Liver (tissue), 9 donors: ENCODE data around the gene FTO. TPM values are rescaled to one million over a fixed set of nuclear protein-coding genes. Genes with fewer than 3 reads are reported as not detected.

Experiments used
- DNase-seq: peaks from one replicate; pipeline ENCODE4 v3.0.0-alpha.2; 2017; ENCODE audit warnings: low spot score
- H3K27ac ChIP-seq, 2 donors: one replicate each; pipeline ENCODE4 v1.7.0; 2013; ENCODE audit warnings: inconsistent platforms in 2 of 2, low read length in 2 of 2, control low read depth in 1 of 2, low read depth in 1 of 2, mild to moderate bottlenecking in 1 of 2
- H3K27me3 ChIP-seq, 4 donors: one replicate each; pipeline versions ENCODE4 v1.6.1 to v1.7.0; 2013; ENCODE audit warnings: low read length in 3 of 4, inconsistent platforms in 1 of 4, mild to moderate bottlenecking in 1 of 4, moderate library complexity in 1 of 4; ENCODE audit not compliant: control insufficient read depth in 4 of 4, insufficient read depth in 4 of 4
- H3K36me3 ChIP-seq, 4 donors: one replicate each; pipeline versions ENCODE4 v1.6.1 to v1.7.0; 2013; ENCODE audit warnings: low read length in 3 of 4, mild to moderate bottlenecking in 3 of 4, low read depth in 1 of 4, moderate library complexity in 1 of 4; ENCODE audit not compliant: control insufficient read depth in 4 of 4, insufficient read depth in 3 of 4
- H3K4me1 ChIP-seq, 4 donors: one replicate each; pipeline versions ENCODE4 v1.6.1 to v1.7.0; 2013; ENCODE audit warnings: low read length in 3 of 4, mild to moderate bottlenecking in 3 of 4, moderate library complexity in 1 of 4; ENCODE audit not compliant: control insufficient read depth in 4 of 4, insufficient read depth in 4 of 4
- H3K4me3 ChIP-seq, 3 donors: one replicate each; pipeline versions ENCODE4 v1.6.1 to v1.7.0; 2013; ENCODE audit warnings: low read length in 3 of 3, control low read depth in 1 of 3, low read depth in 1 of 3, mild to moderate bottlenecking in 1 of 3
- H3K9ac ChIP-seq, 2 donors: one replicate each; pipeline ENCODE4 v1.7.0; 2013; ENCODE audit warnings: low read length in 2 of 2, mild to moderate bottlenecking in 2 of 2, moderate library complexity in 2 of 2, control low read depth in 1 of 2, low read depth in 1 of 2
- H3K9me3 ChIP-seq, 4 donors: one replicate each; pipeline versions ENCODE4 v1.6.1 to v1.7.0; 2013; ENCODE audit warnings: low read length in 3 of 4; ENCODE audit not compliant: control insufficient read depth in 4 of 4
- EGR1 ChIP-seq, 2 donors: IDR thresholded peaks; 2 replicates each; pipeline ENCODE4 v1.6.1; 2016 to 2018; ENCODE audit warnings: antibody characterized with exemption in 2 of 2, low read depth in 2 of 2
- FOXA1 ChIP-seq: IDR thresholded peaks from 2 replicates; pipeline ENCODE4 v1.6.1; 2016; ENCODE audit warnings: antibody characterized with exemption
- FOXA2 ChIP-seq: IDR thresholded peaks from 2 replicates; pipeline ENCODE4 v1.6.1; 2016; ENCODE audit warnings: antibody characterized with exemption
- GABPA ChIP-seq, 2 donors: IDR thresholded peaks in 1 of 2; conservative IDR thresholded peaks in 1 of 2; 2 replicates each; pipeline ENCODE4 v1.6.1; 2016; ENCODE audit warnings: antibody characterized with exemption in 2 of 2, mild to moderate bottlenecking in 1 of 2, moderate library complexity in 1 of 2
- HNF4A ChIP-seq, 2 donors: conservative IDR thresholded peaks; 2 replicates each; pipeline ENCODE4 v1.6.1; 2016; ENCODE audit warnings: antibody characterized with exemption in 2 of 2, mild to moderate bottlenecking in 2 of 2
- HNF4G ChIP-seq: IDR thresholded peaks from 2 replicates; pipeline ENCODE4 v1.6.1; 2016; ENCODE audit warnings: antibody characterized with exemption
- NR2F2 ChIP-seq: IDR thresholded peaks from 2 replicates; pipeline ENCODE4 v1.6.1; 2016; ENCODE audit warnings: antibody characterized with exemption
- RAD21 ChIP-seq, 2 donors: IDR thresholded peaks; 2 replicates each; pipeline ENCODE4 v1.6.1; 2016; ENCODE audit warnings: antibody characterized with exemption in 2 of 2, mild to moderate bottlenecking in 2 of 2
- RXRA ChIP-seq, 2 donors: IDR thresholded peaks; 2 replicates each; pipeline ENCODE4 v1.6.1; 2017 to 2018; ENCODE audit warnings: antibody characterized with exemption in 2 of 2, mild to moderate bottlenecking in 1 of 2
- SP1 ChIP-seq: IDR thresholded peaks from 2 replicates; pipeline ENCODE4 v1.6.1; 2018; ENCODE audit warnings: antibody characterized with exemption, mild to moderate bottlenecking
- TAF1 ChIP-seq: conservative IDR thresholded peaks from 2 replicates; pipeline ENCODE4 v1.6.1; 2016; ENCODE audit warnings: antibody characterized with exemption, mild to moderate bottlenecking
- YY1 ChIP-seq: IDR thresholded peaks from 2 replicates; pipeline ENCODE4 v1.6.1; 2016; ENCODE audit warnings: antibody characterized with exemption, mild to moderate bottlenecking
- WGBS: extraction: QIAGEN DNeasy Blood & Tissue Kit; methylation state at CpG from one replicate; pipeline ENCODE4 v1.1.7; 2013; 5-methylcytosine and 5-hydroxymethylcytosine counted together
- polyA plus RNA-seq, 2 donors: library from polyadenylated mRNA; stranded (reverse) in 1 of 2; unstranded in 1 of 2; fragments of 200-250 nt in 1 of 2; fragments of >200 nt in 1 of 2; fragmentation: Nextera tagmentation in 1 of 2; extraction: Ambion mirVana in 1 of 2; gene quantifications; one replicate each; pipeline versions ENCODE4 v1.2.1 to v1.2.3, GENCODE V29; 2013 to 2015
- total RNA-seq, 2 donors: library from RNA; depleted of rRNA; stranded (reverse); fragments of >200 nt; gene quantifications; one replicate each; pipeline ENCODE4 v1.2.3, GENCODE V29; 2014
- TF ChIP-seq, protein P1 (sequence below): IDR thresholded peaks from 2 replicates; pipeline ENCODE4 v1.6.1; 2016; ENCODE audit warnings: antibody characterized with exemption
- TF ChIP-seq, protein P2 (sequence below): IDR thresholded peaks from 2 replicates; pipeline ENCODE4 v1.6.1; 2016; ENCODE audit warnings: antibody characterized with exemption
- TF ChIP-seq, protein P3 (sequence below): IDR thresholded peaks from 2 replicates; pipeline ENCODE4 v1.6.1; 2016; ENCODE audit warnings: antibody characterized with exemption, mild to moderate bottlenecking
- TF ChIP-seq, protein P4 (sequence below): IDR thresholded peaks from 2 replicates; pipeline ENCODE4 v1.6.1; 2016; ENCODE audit warnings: antibody characterized with exemption
- donor health status: healthy.
- donor health status: healthy.
- donor health status: healthy.
- donor health status: healthy.
- donor health status: healthy.

Gene FTO
- total and polyA plus RNA-seq, 4 donors = 12.0 to 54.2 (median 24.6) TPM

- Histone ChIP-seq H3K9me3 (no peaks in the 10 kb centered on the region), H3K9ac (no peak overlapping the region)
Observed at GRCh38 chr16:54164789-54165173, 460.8 kb downstream of the FTO start.

GRCh38 chr16:54165174-54165911 lies 461.4 kb downstream of the FTO start:
- no peak overlapping the region for H3K4me3 ChIP-seq
- no peaks in the 10 kb centered on the region for H3K27me3 ChIP-seq
- H3K4me1 ChIP-seq = peaks cover 2 to 22% (median 13%) of the 10 kb centered on the region in 4 donors
- WGBS = 64% methylated on average over 12 of the region's 12 CpGs
- peak; percentile 49 for DNase-seq
- H3K9me3 ChIP-seq = no peaks in the 10 kb centered on the region
- no peaks in the 10 kb centered on the region for H3K36me3 ChIP-seq
- no peak overlapping the region for H3K9ac ChIP-seq
- peak overlapping the region in 1 of 2 donors; percentile 17 for H3K27ac ChIP-seq
- TF ChIP-seq, protein P1, sequence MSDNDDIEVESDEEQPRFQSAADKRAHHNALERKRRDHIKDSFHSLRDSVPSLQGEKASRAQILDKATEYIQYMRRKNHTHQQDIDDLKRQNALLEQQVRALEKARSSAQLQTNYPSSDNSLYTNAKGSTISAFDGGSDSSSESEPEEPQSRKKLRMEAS = peak; percentile 72
- peak; percentile 63 for TF ChIP-seq SP1
- TF ChIP-seq TAF1 = no peak
- TF ChIP-seq NR2F2 = no peak
- peak; percentile 65 to 81 for TF ChIP-seq HNF4A (conservative IDR thresholded peaks at IDR 0.05)
- TF ChIP-seq RXRA (IDR thresholded peaks at IDR 0.05) = peak; percentile 80 to 88
- TF ChIP-seq, protein P2, sequence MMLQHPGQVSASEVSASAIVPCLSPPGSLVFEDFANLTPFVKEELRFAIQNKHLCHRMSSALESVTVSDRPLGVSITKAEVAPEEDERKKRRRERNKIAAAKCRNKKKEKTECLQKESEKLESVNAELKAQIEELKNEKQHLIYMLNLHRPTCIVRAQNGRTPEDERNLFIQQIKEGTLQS = no peak
- TF ChIP-seq HNF4G = peak; percentile 31
- TF ChIP-seq EGR1 (IDR thresholded peaks at IDR 0.05; ENCODE audit: low read depth in 2 of 2) = no peak
- peak; percentile 44 for TF ChIP-seq FOXA2
- TF ChIP-seq, protein P3, sequence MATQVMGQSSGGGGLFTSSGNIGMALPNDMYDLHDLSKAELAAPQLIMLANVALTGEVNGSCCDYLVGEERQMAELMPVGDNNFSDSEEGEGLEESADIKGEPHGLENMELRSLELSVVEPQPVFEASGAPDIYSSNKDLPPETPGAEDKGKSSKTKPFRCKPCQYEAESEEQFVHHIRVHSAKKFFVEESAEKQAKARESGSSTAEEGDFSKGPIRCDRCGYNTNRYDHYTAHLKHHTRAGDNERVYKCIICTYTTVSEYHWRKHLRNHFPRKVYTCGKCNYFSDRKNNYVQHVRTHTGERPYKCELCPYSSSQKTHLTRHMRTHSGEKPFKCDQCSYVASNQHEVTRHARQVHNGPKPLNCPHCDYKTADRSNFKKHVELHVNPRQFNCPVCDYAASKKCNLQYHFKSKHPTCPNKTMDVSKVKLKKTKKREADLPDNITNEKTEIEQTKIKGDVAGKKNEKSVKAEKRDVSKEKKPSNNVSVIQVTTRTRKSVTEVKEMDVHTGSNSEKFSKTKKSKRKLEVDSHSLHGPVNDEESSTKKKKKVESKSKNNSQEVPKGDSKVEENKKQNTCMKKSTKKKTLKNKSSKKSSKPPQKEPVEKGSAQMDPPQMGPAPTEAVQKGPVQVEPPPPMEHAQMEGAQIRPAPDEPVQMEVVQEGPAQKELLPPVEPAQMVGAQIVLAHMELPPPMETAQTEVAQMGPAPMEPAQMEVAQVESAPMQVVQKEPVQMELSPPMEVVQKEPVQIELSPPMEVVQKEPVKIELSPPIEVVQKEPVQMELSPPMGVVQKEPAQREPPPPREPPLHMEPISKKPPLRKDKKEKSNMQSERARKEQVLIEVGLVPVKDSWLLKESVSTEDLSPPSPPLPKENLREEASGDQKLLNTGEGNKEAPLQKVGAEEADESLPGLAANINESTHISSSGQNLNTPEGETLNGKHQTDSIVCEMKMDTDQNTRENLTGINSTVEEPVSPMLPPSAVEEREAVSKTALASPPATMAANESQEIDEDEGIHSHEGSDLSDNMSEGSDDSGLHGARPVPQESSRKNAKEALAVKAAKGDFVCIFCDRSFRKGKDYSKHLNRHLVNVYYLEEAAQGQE = no peak
- TF ChIP-seq FOXA1 = peak; percentile 46
- TF ChIP-seq GABPA (IDR thresholded peaks at IDR 0.05 in 1 of 2, conservative IDR thresholded peaks at IDR 0.05 in 1 of 2) = no peak
- peak; percentile 54 for TF ChIP-seq YY1
- peak; percentile 51 to 56 for TF ChIP-seq RAD21 (IDR thresholded peaks at IDR 0.05)

More at GRCh38 chr16:54164789-54165173, 460.8 kb downstream of the FTO start:
- H3K27me3 ChIP-seq = no peaks in the 10 kb centered on the region
- H3K36me3 ChIP-seq = no peaks in the 10 kb centered on the region
- no peak overlapping the region for H3K4me3 ChIP-seq
- H3K4me1 ChIP-seq = peaks cover 2 to 22% (median 13%) of the 10 kb centered on the region in 4 donors
- 91% methylated on average over 3 of the region's 3 CpGs for WGBS
- no peak for DNase-seq
- no peak overlapping the region for H3K27ac ChIP-seq
- TF ChIP-seq, protein P2 = no peak
- no peak for TF ChIP-seq NR2F2
- TF ChIP-seq FOXA1 = no peak
- TF ChIP-seq, protein P1 = no peak
- TF ChIP-seq EGR1 (IDR thresholded peaks at IDR 0.05; ENCODE audit: low read depth in 2 of 2) = no peak
- TF ChIP-seq, protein P3 = no peak
- TF ChIP-seq, protein P4, sequence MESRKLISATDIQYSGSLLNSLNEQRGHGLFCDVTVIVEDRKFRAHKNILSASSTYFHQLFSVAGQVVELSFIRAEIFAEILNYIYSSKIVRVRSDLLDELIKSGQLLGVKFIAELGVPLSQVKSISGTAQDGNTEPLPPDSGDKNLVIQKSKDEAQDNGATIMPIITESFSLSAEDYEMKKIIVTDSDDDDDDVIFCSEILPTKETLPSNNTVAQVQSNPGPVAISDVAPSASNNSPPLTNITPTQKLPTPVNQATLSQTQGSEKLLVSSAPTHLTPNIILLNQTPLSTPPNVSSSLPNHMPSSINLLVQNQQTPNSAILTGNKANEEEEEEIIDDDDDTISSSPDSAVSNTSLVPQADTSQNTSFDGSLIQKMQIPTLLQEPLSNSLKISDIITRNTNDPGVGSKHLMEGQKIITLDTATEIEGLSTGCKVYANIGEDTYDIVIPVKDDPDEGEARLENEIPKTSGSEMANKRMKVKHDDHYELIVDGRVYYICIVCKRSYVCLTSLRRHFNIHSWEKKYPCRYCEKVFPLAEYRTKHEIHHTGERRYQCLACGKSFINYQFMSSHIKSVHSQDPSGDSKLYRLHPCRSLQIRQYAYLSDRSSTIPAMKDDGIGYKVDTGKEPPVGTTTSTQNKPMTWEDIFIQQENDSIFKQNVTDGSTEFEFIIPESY = no peak
- no peak for TF ChIP-seq SP1
